GM20000 (cell line): ENCODE data around the gene CKAP4.
A peak's percentile ranks its signal among the peaks of the same experiment; 100 is the strongest.

ENCODE experiments used
- DNase-seq: peaks from one replicate; pipeline ENCODE4 v3.0.0; 2012; ENCODE audit warnings: low spot score
- CTCF ChIP-seq: IDR thresholded peaks from 2 replicates; pipeline ENCODE4 v1.5.1; 2012; ENCODE audit warnings: mild to moderate bottlenecking, control low read depth; ENCODE audit errors: extremely low read depth, missing control alignments

The CKAP4 gene

DNA sequence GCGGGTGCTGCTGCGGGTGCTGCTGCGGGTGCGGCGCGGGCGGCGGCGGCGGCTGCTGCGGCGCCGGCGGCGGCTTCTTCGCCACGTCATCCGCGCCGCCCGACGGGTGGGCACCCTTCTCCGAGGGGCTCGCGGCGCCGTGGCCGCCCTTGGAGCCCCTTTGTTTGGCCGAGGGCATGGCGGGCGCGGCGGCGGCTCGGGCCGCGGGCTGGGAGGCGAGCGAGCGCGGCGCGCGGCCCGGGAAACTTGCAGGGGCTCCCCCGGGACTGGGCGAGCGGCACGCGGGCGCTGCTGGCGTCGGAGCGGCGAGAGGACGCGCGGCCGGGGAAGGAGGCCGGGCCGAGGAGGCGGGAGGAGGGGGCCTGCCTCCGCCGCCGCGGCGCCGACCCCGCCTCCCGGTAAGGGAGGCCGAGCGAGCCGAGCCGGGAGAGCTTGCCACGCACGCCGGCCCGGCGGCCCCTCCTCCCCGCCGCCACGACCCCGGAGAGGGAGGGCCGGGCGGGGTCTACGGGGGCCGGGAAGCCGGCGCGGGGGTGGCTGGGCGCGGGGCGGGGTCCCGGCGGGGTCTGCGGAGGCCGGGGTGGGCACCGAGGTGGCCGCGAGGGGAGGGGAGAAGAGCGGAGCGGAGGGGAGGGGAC, at the start of gene CKAP4:
TSS of gene CKAP4 (minus strand) at position 347 of the 638 bp plus-strand sequence. CDS start at position 178, 169 bp downstream.
- no peak for TF ChIP-seq CTCF

DNA sequence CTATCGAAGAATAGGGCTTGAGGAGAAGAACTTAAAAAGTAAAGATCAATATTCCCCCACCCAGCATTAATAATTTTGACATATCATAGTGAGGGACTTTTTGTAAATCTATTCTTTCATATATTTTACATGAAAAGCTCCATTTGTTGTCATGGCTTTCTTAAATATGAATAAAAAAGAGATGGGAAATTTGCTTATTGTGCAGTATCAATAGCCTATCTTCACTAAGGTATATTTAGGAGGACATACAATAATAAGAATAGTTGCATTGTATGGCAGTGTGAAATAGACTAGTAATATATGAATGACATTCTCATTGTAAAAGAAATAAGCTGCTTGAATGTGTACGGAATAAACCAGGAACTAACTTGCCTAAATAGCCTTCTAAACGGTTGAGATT, 49.3 kb upstream of the CKAP4 start:
- DNase-seq = no peak
- TF ChIP-seq CTCF = no peak

More for the DNA sequence above, at the start of gene CKAP4:
- DNase-seq = peak; percentile 95

- DNase-seq = no peak
- no peak for TF ChIP-seq CTCF
Observed at GRCh38 chr12:106296179-106296877, 48.5 kb upstream of the CKAP4 start.

DNA sequence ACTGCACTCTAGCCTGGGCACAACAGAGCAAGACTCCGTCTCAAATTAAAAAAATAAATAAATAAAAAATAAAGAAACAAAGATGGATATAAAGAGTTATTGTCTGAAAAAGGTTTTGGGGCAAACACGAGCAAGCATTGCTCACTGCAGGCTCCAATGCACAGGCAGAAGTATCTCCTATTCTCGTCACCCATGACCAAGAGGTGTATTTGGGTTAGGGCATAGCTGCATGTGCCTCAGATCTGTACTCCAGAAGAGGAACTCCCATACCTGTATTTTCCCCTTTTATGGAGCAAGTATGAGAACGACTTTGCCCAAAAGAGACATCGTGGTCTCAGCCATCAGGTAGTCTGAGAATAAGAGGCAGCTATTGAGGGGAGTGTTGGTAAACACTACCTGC, 44.5 kb upstream of the CKAP4 start:
- TF ChIP-seq CTCF = no peak
- DNase-seq = no peak

- no peak for DNase-seq
- no peak for TF ChIP-seq CTCF
Observed at GRCh38 chr12:106291342-106291741, 43.5 kb upstream of the CKAP4 start.

- TF ChIP-seq CTCF = no peak
- DNase-seq = no peak
Observed at GRCh38 chr12:106290666-106291065, 42.8 kb upstream of the CKAP4 start.

DNA sequence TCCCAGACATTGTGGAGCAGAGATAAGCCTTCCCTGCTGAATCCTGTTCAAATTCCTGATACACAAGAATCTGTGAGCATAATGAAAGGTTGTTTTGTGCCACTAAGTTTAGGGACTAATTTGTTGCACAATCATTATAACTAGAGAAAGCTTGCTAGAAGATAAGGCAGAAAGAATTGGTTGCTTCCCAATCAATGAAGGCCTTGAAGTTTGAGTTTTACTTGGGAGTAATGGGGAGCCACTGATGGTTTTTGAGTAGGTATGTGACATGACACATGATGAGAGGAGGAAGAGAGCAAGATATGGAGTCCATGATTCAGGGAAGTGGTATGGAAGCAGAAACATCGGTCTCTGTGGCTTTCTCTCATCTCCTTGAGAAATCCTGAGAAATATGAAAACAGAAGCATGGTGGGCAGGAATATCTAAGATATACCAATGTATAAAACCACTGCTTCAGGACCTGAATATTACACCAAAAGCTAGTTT, 41.4 kb upstream of the CKAP4 start:
- DNase-seq = no peak
- no peak for TF ChIP-seq CTCF
